ENCODE data around the gene LRFN2. TPM values are rescaled to one million over a fixed set of nuclear protein-coding genes. Genes with fewer than 3 reads are reported as not detected.

LRFN2 gene
- total RNA-seq, 1 experiment from 2014 or later = not detected

DNA sequence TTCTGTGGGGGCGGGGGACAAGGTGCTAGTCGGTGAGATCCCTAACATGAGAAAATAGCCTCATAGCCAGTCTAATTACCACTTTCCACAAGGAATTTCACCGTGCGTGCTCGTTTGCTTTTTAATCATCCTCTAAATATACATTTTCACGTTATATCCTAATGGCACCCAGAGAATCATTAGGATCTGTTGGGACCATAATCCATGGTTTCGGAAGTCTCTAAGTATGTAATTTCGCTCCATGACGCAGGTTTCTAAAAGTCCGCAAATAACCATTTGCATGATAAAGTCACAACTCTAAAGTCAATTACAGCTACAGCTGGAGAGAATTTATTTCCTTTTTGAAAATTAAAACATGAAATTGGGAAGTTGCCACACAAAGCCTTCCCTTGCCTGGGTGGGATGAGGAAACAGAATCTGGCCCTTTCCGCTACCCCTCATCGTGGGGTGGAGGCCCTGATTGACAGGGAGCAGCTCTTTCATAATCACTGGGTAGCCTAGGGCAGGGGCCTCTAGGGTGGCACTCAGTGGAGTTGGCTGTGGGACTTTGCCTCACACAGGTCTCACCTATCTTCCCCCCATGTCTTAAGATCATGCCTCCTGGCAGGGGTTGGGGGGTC, 81.9 kb downstream of the LRFN2 start:
- no peak for DNase-seq
- no peaks in the 10 kb centered on the region for H3K4me1 ChIP-seq (ENCODE audit: insufficient read depth, low read length)
- H3K79me2 ChIP-seq (ENCODE audit: low read length) = no peaks in the 10 kb centered on the region
- H3K9ac ChIP-seq (ENCODE audit: low read length) = no peak overlapping the region
- H2AFZ ChIP-seq (ENCODE audit: low read length) = no peak overlapping the region
- ATAC-seq = no peak
- H3K36me3 ChIP-seq (ENCODE audit: low read depth, low read length) = no peaks in the 10 kb centered on the region
- H3K27ac ChIP-seq (ENCODE audit: low read length) = no peak overlapping the region
- no peaks in the 10 kb centered on the region for H4K20me1 ChIP-seq (ENCODE audit: low read length)
- H3K4me3 ChIP-seq (ENCODE audit: low read length) = no peak overlapping the region
- no peaks in the 10 kb centered on the region for H3F3A ChIP-seq (ENCODE audit: low read length, unreplicated experiment)
- H3K27me3 ChIP-seq (ENCODE audit: low read length) = no peaks in the 10 kb centered on the region
- intact Hi-C loops (cut with micrococcal nuclease) = no loop called here
- TF ChIP-seq EZH2phosphoT487 (IDR thresholded peaks at IDR 0.05; ENCODE audit: borderline replicate concordance, low read length) (no peak), EZH2 (IDR thresholded peaks at IDR 0.05; ENCODE audit: low read length, unreplicated experiment) (no peak)
- TF ChIP-seq, protein P1, sequence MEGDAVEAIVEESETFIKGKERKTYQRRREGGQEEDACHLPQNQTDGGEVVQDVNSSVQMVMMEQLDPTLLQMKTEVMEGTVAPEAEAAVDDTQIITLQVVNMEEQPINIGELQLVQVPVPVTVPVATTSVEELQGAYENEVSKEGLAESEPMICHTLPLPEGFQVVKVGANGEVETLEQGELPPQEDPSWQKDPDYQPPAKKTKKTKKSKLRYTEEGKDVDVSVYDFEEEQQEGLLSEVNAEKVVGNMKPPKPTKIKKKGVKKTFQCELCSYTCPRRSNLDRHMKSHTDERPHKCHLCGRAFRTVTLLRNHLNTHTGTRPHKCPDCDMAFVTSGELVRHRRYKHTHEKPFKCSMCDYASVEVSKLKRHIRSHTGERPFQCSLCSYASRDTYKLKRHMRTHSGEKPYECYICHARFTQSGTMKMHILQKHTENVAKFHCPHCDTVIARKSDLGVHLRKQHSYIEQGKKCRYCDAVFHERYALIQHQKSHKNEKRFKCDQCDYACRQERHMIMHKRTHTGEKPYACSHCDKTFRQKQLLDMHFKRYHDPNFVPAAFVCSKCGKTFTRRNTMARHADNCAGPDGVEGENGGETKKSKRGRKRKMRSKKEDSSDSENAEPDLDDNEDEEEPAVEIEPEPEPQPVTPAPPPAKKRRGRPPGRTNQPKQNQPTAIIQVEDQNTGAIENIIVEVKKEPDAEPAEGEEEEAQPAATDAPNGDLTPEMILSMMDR (conservative IDR thresholded peaks at IDR 0.05; ENCODE audit: low read depth, low read length) = no peak
- no peaks in the 10 kb centered on the region for H3K9me2 ChIP-seq (replicated peaks; ENCODE audit: low read length)
- POLR2A ChIA-PET (ENCODE audit: unreplicated experiment) = no interaction called here
- H3K4me2 ChIP-seq (ENCODE audit: low read length) = no peak overlapping the region
- no TSS peak for BruUV-seq (replicated peaks)
- no peaks in the 10 kb centered on the region for H3K9me3 ChIP-seq (ENCODE audit: low read length)
- CTCF ChIA-PET = no interaction called here

DNA sequence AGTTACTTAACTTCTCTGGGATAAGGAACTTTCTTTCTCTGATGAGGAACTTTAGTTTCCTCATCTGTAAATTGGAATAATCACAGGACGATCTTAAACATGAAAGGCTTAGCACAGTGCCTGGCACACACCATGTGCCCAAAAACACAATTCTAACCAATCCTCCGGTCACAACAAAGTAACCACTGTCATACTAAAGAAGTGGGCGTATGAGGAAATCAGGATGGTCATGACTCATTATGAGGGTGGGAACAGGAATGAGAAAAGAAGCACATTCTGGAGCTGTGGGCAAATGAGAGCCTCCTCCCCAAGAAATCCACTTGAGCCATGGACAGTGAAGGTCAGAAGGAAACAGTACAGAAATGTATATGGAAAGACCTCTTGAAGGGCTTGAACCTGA, 82.9 kb downstream of the LRFN2 start:
- Histone ChIP-seq H3K9ac (ENCODE audit: low read length) (no peak overlapping the region), H3K9me3 (ENCODE audit: low read length) (no peaks in the 10 kb centered on the region), H3K4me3 (ENCODE audit: low read length) (no peak overlapping the region), H3K9me2 (replicated peaks; ENCODE audit: low read length) (no peaks in the 10 kb centered on the region), H3K4me1 (ENCODE audit: insufficient read depth, low read length) (no peaks in the 10 kb centered on the region), H4K20me1 (ENCODE audit: low read length) (no peaks in the 10 kb centered on the region), H3F3A (ENCODE audit: low read length, unreplicated experiment) (no peaks in the 10 kb centered on the region), H3K4me2 (ENCODE audit: low read length) (no peak overlapping the region), H2AFZ (ENCODE audit: low read length) (no peak overlapping the region), H3K27ac (ENCODE audit: low read length) (no peak overlapping the region), H3K27me3 (ENCODE audit: low read length) (no peaks in the 10 kb centered on the region), H3K36me3 (ENCODE audit: low read depth, low read length) (no peaks in the 10 kb centered on the region), H3K79me2 (ENCODE audit: low read length) (no peaks in the 10 kb centered on the region)
- no peak for TF ChIP-seq EZH2phosphoT487 (IDR thresholded peaks at IDR 0.05; ENCODE audit: borderline replicate concordance, low read length)
- TF ChIP-seq, protein P1 (conservative IDR thresholded peaks at IDR 0.05; ENCODE audit: low read depth, low read length) = no peak
- no peak for TF ChIP-seq EZH2 (IDR thresholded peaks at IDR 0.05; ENCODE audit: low read length, unreplicated experiment)
- no peak for ATAC-seq
- no peak for DNase-seq
- intact Hi-C loops (cut with micrococcal nuclease) = no loop called here
- no TSS peak for BruUV-seq (replicated peaks)
- CTCF ChIA-PET = no interaction called here
- POLR2A ChIA-PET (ENCODE audit: unreplicated experiment) = no interaction called here

DNA sequence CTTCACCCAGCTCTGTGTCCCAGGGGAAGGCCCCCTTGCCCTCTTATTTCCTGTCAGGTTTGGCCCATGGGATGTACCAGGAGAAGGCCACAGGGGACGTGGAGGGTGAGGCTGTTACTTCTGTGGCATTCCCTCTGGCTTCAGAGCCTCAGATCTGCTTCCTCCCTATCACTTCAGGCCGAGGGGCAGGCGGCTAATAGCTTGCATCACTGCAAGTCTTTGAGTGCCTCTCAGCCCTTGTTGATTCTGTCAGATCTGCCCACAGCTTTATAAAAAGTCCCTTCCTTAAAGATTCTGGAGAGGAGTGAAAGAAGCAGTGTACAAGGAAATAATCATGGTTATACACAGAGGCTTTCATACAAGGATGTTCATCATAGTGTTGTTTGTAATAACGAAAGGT, 86.9 kb downstream of the LRFN2 start:
- Histone ChIP-seq H3K27ac (ENCODE audit: low read length) (no peak overlapping the region), H4K20me1 (ENCODE audit: low read length) (no peaks in the 10 kb centered on the region), H3K9me3 (ENCODE audit: low read length) (no peaks in the 10 kb centered on the region), H3K4me3 (ENCODE audit: low read length) (no peak overlapping the region), H3K9me2 (replicated peaks; ENCODE audit: low read length) (no peaks in the 10 kb centered on the region), H3K4me1 (ENCODE audit: insufficient read depth, low read length) (no peaks in the 10 kb centered on the region), H3F3A (ENCODE audit: low read length, unreplicated experiment) (no peaks in the 10 kb centered on the region), H3K9ac (ENCODE audit: low read length) (no peak overlapping the region), H3K4me2 (ENCODE audit: low read length) (no peak overlapping the region), H3K79me2 (ENCODE audit: low read length) (no peaks in the 10 kb centered on the region), H2AFZ (ENCODE audit: low read length) (no peak overlapping the region), H3K36me3 (ENCODE audit: low read depth, low read length) (no peaks in the 10 kb centered on the region), H3K27me3 (ENCODE audit: low read length) (no peaks in the 10 kb centered on the region)
- BruUV-seq (replicated peaks) = no TSS peak
- POLR2A ChIA-PET (ENCODE audit: unreplicated experiment) = no interaction called here
- intact Hi-C loops (cut with micrococcal nuclease) = no loop called here
- TF ChIP-seq EZH2phosphoT487 (IDR thresholded peaks at IDR 0.05; ENCODE audit: borderline replicate concordance, low read length) = no peak
- TF ChIP-seq, protein P1 (conservative IDR thresholded peaks at IDR 0.05; ENCODE audit: low read depth, low read length) = no peak
- TF ChIP-seq EZH2 (IDR thresholded peaks at IDR 0.05; ENCODE audit: low read length, unreplicated experiment) = no peak
- ATAC-seq (no peak), DNase-seq (no peak)
- CTCF ChIA-PET = no interaction called here
